Measurements from ENCODE around the gene CLEC4G. TPM values are rescaled to one million over a fixed set of nuclear protein-coding genes. Genes with fewer than 3 reads are reported as not detected.

CLEC4G gene
- total RNA-seq, 1 experiment from 2014 or later, result not detected

DNA sequence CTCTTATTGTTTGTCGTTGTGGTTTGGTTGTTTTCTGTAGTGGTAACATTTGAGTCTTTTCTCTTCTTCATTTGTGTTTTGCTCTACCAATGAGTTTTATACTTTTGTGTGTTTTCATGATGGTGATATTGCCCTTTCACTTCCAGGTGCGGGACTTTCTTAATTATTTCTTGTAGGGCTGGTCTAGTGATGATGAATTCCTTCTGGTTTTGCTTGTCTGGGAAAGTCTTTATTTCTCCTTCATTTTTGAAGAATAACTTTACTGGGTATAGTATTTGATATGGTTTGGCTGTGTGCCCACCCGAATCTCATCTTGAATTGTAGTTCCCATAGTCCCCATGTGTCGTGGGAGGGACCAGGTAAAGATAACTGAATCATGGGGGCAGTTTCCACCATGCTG, 24.3 kb upstream of the CLEC4G start:
- Mint-ChIP-seq H3K4me3 (ENCODE audit: low read depth, unreplicated experiment) (no peak overlapping the region), H3K27ac (ENCODE audit: unreplicated experiment) (no peak overlapping the region), H3K9me3 (ENCODE audit: low read depth, unreplicated experiment) (peaks cover 9% of the 10 kb centered on the region), H3K27me3 (ENCODE audit: unreplicated experiment) (peaks cover 31% of the 10 kb centered on the region), H3K4me1 (ENCODE audit: low read depth, unreplicated experiment) (no peaks in the 10 kb centered on the region), H3K36me3 (ENCODE audit: insufficient read depth, unreplicated experiment) (no peaks in the 10 kb centered on the region)
- TF ChIP-seq, protein P1, sequence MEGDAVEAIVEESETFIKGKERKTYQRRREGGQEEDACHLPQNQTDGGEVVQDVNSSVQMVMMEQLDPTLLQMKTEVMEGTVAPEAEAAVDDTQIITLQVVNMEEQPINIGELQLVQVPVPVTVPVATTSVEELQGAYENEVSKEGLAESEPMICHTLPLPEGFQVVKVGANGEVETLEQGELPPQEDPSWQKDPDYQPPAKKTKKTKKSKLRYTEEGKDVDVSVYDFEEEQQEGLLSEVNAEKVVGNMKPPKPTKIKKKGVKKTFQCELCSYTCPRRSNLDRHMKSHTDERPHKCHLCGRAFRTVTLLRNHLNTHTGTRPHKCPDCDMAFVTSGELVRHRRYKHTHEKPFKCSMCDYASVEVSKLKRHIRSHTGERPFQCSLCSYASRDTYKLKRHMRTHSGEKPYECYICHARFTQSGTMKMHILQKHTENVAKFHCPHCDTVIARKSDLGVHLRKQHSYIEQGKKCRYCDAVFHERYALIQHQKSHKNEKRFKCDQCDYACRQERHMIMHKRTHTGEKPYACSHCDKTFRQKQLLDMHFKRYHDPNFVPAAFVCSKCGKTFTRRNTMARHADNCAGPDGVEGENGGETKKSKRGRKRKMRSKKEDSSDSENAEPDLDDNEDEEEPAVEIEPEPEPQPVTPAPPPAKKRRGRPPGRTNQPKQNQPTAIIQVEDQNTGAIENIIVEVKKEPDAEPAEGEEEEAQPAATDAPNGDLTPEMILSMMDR (IDR thresholded peaks at IDR 0.05; ENCODE audit: unreplicated experiment), result no peak
- intact Hi-C loops (cut with micrococcal nuclease; ENCODE audit: unreplicated experiment), result no loop called here
- DNase-seq, result no peak
- CTCF ChIA-PET, result no interaction called here
- BruUV-seq (replicated peaks), result no TSS peak

GRCh38 chr19:7751157-7751783, 19.4 kb upstream of the CLEC4G start:
- BruUV-seq (replicated peaks), result no TSS peak
- H3K36me3 Mint-ChIP-seq (ENCODE audit: insufficient read depth, unreplicated experiment), result no peaks in the 10 kb centered on the region
- intact Hi-C loops (cut with micrococcal nuclease; ENCODE audit: unreplicated experiment), result no loop called here
- peaks cover 8% of the 10 kb centered on the region for H3K4me1 Mint-ChIP-seq (ENCODE audit: low read depth, unreplicated experiment)
- CTCF ChIA-PET, result no interaction called here
- no peak for DNase-seq
- H3K27me3 Mint-ChIP-seq (ENCODE audit: unreplicated experiment), result peaks cover 54% of the 10 kb centered on the region
- peaks cover 2% of the 10 kb centered on the region for H3K9me3 Mint-ChIP-seq (ENCODE audit: low read depth, unreplicated experiment)
- TF ChIP-seq, protein P1 (IDR thresholded peaks at IDR 0.05; ENCODE audit: unreplicated experiment), result no peak
- H3K4me3 Mint-ChIP-seq (ENCODE audit: low read depth, unreplicated experiment), result no peak overlapping the region
- H3K27ac Mint-ChIP-seq (ENCODE audit: unreplicated experiment), result no peak overlapping the region

DNA sequence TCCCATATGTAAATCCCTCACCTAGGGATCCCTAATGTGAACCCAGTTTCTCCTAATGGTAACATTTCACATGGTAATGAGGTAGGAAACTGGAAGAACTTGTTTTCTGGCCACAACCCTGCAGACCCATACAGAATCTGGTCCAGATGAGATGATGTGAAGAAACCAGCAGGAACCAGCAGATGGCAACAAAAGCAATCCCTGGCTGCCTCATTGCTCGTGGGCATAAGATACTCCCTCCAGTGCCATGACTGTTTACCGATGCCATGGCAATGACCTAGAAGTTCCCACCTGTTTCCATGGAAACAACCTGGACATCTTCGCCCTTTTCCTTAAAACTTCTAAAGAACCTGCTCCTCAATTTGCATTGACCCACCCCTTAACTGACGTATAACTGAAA, 16.8 kb upstream of the CLEC4G start:
- H3K27me3 Mint-ChIP-seq (ENCODE audit: unreplicated experiment), result peaks cover 45% of the 10 kb centered on the region
- no peaks in the 10 kb centered on the region for H3K9me3 Mint-ChIP-seq (ENCODE audit: low read depth, unreplicated experiment)
- intact Hi-C loops (cut with micrococcal nuclease; ENCODE audit: unreplicated experiment), result loop anchor here (5.0 kb wide), 1 partner anchor 49 kb away; no protein-coding TSS in a partner anchor
- H3K27ac Mint-ChIP-seq (ENCODE audit: unreplicated experiment), result no peak overlapping the region
- DNase-seq, result peak; percentile 36
- no TSS peak for BruUV-seq (replicated peaks)
- H3K4me3 Mint-ChIP-seq (ENCODE audit: low read depth, unreplicated experiment), result no peak overlapping the region
- H3K36me3 Mint-ChIP-seq (ENCODE audit: insufficient read depth, unreplicated experiment), result no peaks in the 10 kb centered on the region
- CTCF ChIA-PET, result no interaction called here
- TF ChIP-seq, protein P1 (IDR thresholded peaks at IDR 0.05; ENCODE audit: unreplicated experiment), result no peak
- H3K4me1 Mint-ChIP-seq (ENCODE audit: low read depth, unreplicated experiment), result peaks cover 8% of the 10 kb centered on the region

GRCh38 chr19:7748171-7748570, 16.3 kb upstream of the CLEC4G start:
- CTCF ChIA-PET, result no interaction called here
- no TSS peak for BruUV-seq (replicated peaks)
- Mint-ChIP-seq H3K27ac (ENCODE audit: unreplicated experiment) (no peak overlapping the region), H3K27me3 (ENCODE audit: unreplicated experiment) (peaks cover 51% of the 10 kb centered on the region), H3K4me1 (ENCODE audit: low read depth, unreplicated experiment) (peaks cover 8% of the 10 kb centered on the region), H3K4me3 (ENCODE audit: low read depth, unreplicated experiment) (no peak overlapping the region), H3K9me3 (ENCODE audit: low read depth, unreplicated experiment) (no peaks in the 10 kb centered on the region), H3K36me3 (ENCODE audit: insufficient read depth, unreplicated experiment) (no peaks in the 10 kb centered on the region)
- intact Hi-C loops (cut with micrococcal nuclease; ENCODE audit: unreplicated experiment), result loop anchor here (5.0 kb wide), 1 partner anchor 49 kb away; no protein-coding TSS in a partner anchor
- no peak for DNase-seq
- TF ChIP-seq, protein P1 (IDR thresholded peaks at IDR 0.05; ENCODE audit: unreplicated experiment), result no peak

All from Calu3 (cell line).